GM19467 (cell line): ENCODE results near the gene ZNF343.
"Not testable (repeated sequence)": the region's sequence is repeated elsewhere in the genome, so short reads cannot be mapped to it uniquely, and the experiment has no call there.

Experiments used
- ATAC-seq: cut with Tn5 transposase; IDR thresholded peaks from one replicate; pipeline ENCODE4 v1.9.1; 2021; ENCODE audit warnings: mild to moderate bottlenecking, moderate library complexity; ENCODE audit not compliant: unreplicated experiment

Gene ZNF343

GRCh38 chr20:2521369-2522305 is 12.9 kb upstream of the ZNF343 start:
- no peak for ATAC-seq

- ATAC-seq = no peak
These were observed 11.9 kb upstream of the ZNF343 start for GRCh38 chr20:2520617-2521016.

- no peak for ATAC-seq
These were observed 10.5 kb upstream of the ZNF343 start for GRCh38 chr20:2519115-2519809.

- no peak for ATAC-seq
These were observed 9.8 kb upstream of the ZNF343 start for GRCh38 chr20:2518558-2518957.

- no peak for ATAC-seq
These were observed 9.4 kb upstream of the ZNF343 start for GRCh38 chr20:2518096-2518495.

- no peak for ATAC-seq
These were observed 7.7 kb upstream of the ZNF343 start for GRCh38 chr20:2516399-2516798.

- ATAC-seq = no peak
These were observed 6.5 kb upstream of the ZNF343 start for GRCh38 chr20:2515203-2515602.

- ATAC-seq = no peak
These were observed 1.1 kb upstream of the ZNF343 start for GRCh38 chr20:2509794-2510193.

- ATAC-seq = no peak
These were observed 710 bp upstream of the ZNF343 start for GRCh38 chr20:2509468-2509781.

GRCh38 chr20:2507875-2508630 is 662 bp downstream of the ZNF343 start:
- ATAC-seq = no peak

GRCh38 chr20:2507464-2507863 is 1.3 kb downstream of the ZNF343 start:
- ATAC-seq = no peak

GRCh38 chr20:2506426-2506825 is 2.3 kb downstream of the ZNF343 start:
- not testable (repeated sequence) for ATAC-seq

- ATAC-seq = not testable (repeated sequence)
These were observed 3.9 kb downstream of the ZNF343 start for GRCh38 chr20:2504803-2505202.

- not testable (repeated sequence) for ATAC-seq
These were observed 5.8 kb downstream of the ZNF343 start for GRCh38 chr20:2502808-2503384.

GRCh38 chr20:2485661-2486060 is 23.1 kb downstream of the ZNF343 start:
- ATAC-seq = no peak

GRCh38 chr20:2485080-2485479 is 23.6 kb downstream of the ZNF343 start:
- ATAC-seq = no peak

GRCh38 chr20:2483504-2483903 is 25.2 kb downstream of the ZNF343 start:
- ATAC-seq = no peak

- no peak for ATAC-seq
These were observed 28.3 kb downstream of the ZNF343 start for GRCh38 chr20:2480381-2480780.

GRCh38 chr20:2476742-2477615 is 31.7 kb downstream of the ZNF343 start:
- ATAC-seq = no peak
